ENCODE measurements around the gene DIO3.
"Not testable (repeated sequence)": the region's sequence is repeated elsewhere in the genome, so short reads cannot be mapped to it uniquely, and the experiment has no call there.

Gene DIO3

DNA sequence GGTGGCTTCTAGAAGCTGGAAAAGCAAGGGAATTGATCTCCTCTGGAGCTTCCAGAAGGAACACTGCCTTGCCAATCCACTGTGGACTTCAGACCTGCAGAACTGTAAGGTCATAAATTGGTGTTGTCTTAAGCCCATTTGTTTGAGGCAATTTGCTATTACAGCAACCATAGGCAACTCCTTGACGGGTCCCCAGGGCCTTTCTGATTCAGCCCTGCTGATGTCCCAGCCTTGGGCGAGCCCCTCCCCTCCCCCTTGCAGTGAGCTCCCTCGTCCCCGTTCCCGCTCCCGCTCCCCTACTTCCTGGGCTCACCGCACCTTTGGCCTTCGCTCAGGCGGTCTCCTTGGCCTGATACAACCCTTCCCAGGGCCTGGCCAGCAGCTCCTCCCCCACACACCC is 18.9 kb upstream of the DIO3 start:
- DNase-seq (ENCODE audit: low read depth in 2 of 2), result no peak

DNA sequence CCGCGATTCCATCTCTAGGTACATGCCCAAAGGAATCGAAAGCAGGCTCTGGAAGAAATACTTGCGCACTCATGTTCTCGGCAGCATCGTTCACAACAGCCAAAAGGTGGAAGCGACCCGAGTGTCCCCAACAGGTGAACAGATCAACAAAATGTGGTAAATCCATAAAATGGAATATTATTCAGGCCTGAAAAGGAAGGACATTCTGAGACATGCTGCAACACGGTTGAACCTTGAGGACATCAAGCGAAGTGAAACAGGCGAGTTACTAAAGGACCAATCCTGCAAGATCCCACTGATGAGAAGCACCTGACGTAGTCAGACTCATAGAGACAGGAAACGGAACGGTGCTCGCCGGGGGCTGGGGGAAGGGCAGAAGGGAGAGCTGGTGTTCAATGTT is 17.5 kb upstream of the DIO3 start:
- no peak for DNase-seq (ENCODE audit: low read depth in 2 of 2)

- no peak for DNase-seq (ENCODE audit: low read depth in 2 of 2)
These were observed 16.7 kb upstream of the DIO3 start for GRCh38 chr14:101544550-101544949.

GRCh38 chr14:101546706-101547105 is 14.6 kb upstream of the DIO3 start:
- DNase-seq (ENCODE audit: low read depth in 2 of 2), result no peak

DNA sequence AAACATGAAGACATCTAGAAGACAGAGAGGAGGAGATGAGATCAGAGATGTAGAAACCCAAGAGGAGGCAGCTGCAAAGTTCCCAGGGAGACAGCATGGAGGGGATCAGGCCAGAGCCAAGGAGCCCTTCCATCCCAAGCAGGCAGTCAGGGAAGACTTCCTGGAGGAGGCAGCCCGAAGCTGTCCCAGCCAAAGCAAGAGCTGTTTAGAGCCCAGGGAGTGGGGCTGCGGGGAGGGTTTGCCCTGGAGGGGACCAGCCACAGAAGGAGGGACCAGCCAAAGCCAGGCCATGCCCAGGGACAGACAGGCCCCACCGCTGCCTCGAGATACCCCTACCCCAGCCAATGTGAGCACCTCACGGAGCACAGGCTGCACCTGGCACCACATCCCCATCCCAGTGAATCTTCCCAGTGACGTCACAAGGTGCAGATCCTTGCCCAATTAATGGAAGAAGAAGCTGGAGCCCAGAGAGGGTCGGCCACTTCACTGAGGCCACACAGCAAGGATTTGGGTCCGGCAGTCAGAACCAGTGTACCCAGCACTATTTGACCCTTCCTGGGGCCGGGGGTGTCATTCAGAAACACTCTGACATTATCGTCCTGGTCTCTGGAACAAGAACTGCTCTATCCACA is 14.1 kb upstream of the DIO3 start:
- DNase-seq (ENCODE audit: low read depth in 2 of 2), result no peak

- no peak for DNase-seq (ENCODE audit: low read depth in 2 of 2)
These were observed 13.2 kb upstream of the DIO3 start for GRCh38 chr14:101547961-101548669.

DNA sequence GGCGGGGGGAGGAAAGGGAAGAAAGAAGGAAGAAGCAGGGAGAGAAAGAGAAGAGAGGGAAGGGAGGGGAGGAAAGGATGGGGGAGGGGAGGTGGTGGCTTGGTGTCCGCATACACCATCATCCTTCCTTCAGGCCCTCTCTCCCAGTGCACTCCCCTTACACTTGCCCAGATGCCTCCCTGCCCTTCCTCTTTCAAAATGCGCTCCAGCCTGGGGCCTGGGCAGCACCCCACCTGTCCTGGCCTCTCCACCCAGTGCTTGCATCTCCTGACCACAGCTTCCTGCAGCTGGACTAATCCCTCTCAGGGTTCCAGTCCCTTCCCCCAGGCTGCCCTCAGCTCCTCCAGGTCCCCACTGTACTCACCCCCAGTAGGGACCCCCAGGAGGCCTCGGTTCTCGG is 12.6 kb upstream of the DIO3 start:
- DNase-seq (ENCODE audit: low read depth in 2 of 2), result no peak

DNA sequence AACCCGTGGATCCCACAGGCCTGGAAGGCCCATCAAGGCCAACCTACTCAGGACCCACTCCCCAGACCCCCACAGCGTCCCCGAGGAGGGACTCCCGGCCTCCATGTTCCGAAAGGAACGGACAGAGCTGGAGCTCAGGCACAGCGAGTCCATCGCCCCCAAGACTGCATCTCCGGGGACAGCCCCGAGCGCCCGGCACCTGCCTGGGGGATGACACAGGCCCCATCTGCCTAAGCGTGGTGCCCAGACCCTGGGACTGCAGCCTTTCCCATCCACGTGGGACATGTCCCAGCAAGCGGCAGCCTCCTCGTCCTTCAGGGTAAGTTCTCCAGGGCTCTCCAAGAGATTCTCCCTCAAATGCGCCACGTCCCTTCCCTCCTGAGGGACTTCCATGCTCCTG is 12.1 kb upstream of the DIO3 start:
- DNase-seq (ENCODE audit: low read depth in 2 of 2), result no peak

GRCh38 chr14:101550202-101550912 is 10.9 kb upstream of the DIO3 start:
- not testable (repeated sequence) for DNase-seq (ENCODE audit: low read depth in 2 of 2)

DNA sequence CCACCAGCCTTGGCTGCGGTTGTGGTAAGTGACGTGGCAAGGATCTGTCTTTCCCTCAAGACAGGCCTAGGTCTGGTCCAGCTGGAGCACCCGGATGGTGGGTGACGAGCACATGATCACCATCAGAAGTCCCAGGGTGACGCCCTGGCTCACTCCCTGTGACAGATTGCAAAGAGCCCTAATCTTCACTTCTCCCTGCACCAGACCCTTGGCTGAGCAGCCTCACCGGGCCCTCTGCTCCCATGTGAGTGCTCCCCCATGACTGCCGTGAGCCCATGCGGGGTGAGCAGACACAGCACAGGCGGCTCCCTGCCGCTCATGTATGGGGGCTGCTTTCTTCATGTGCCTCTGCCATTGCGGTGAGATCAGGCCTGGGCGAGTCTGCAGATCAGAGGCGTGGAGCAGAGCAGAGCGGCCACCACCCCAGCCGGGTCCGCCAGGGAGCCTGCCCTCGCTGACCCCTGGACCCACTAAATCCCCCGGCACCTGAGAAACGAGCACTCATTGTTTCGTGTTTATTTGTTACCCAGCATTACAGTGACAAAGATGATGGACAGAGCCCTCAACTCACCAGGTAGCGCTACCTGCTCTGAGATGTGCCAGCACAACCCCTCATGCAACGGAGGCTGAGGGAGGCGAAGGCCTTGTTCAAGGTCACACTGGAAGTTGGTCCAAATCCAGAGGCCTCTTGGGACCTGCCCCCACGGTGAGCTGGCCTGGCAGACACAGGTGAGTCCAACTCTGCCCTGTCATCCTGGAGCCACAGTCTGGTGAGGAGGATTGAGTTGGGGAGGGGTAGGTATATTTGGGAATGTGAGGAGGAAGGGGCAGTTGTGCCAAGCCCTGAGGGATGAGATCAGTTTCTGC is 9.3 kb upstream of the DIO3 start:
- no peak for DNase-seq (ENCODE audit: low read depth in 2 of 2)

DNA sequence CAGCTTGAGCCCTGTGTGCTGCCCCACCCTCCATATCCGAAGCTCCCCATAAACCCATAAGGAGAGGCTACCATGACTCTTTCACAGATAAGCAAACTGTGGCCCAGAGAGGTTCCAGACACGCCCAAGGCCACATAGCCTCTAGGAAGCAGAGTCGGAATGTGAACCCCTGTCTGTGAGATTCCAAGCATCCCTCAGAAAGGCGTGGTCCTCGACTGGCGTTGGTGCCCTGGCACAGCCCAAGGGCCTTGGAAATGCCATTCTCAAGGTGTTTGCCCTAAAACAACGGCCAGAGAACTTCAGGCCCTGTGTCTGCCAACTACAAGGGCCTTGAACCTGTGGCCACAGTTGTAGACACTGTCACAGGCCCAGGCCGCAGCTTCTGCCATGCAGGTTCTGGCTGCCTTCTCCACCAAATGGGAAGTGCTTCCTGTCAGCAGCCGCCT is 8.5 kb upstream of the DIO3 start:
- no peak for DNase-seq (ENCODE audit: low read depth in 2 of 2)

- DNase-seq (ENCODE audit: low read depth in 2 of 2), result no peak
These were observed 7.9 kb upstream of the DIO3 start for GRCh38 chr14:101553393-101553792.

- DNase-seq (ENCODE audit: low read depth in 2 of 2), result no peak
These were observed 7.4 kb upstream of the DIO3 start for GRCh38 chr14:101553931-101554330.

GRCh38 chr14:101554991-101555668 is 6.2 kb upstream of the DIO3 start:
- DNase-seq (ENCODE audit: low read depth in 2 of 2), result no peak

- DNase-seq (ENCODE audit: low read depth in 2 of 2), result not testable (repeated sequence)
These were observed 5.6 kb upstream of the DIO3 start for GRCh38 chr14:101555669-101556043.

GRCh38 chr14:101556131-101556530 is 5.2 kb upstream of the DIO3 start:
- no peak for DNase-seq (ENCODE audit: low read depth in 2 of 2)

- no peak for DNase-seq (ENCODE audit: low read depth in 2 of 2)
These were observed 4.6 kb upstream of the DIO3 start for GRCh38 chr14:101556566-101557320.

DNA sequence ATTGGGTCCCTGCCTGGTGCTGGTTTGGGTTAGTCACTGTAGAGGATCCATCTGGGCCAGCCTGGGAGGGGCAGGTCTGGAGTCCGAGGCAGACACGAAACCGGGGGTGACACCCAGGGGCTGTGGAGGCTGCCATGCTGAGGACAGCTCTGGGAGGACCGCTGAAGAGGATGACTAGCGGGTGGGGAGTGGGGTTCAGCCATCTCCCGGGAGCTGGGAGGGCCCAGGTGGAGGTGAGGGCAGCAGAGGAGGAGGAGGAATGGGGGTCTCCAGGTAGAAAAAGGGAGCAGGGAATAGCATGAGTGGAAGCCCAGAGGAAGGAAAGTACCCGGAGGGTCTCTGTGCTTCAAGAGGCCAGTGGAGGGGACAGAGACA is 4.0 kb upstream of the DIO3 start:
- no peak for DNase-seq (ENCODE audit: low read depth in 2 of 2)

GRCh38 chr14:101557811-101558738 is 3.2 kb upstream of the DIO3 start:
- no peak for DNase-seq (ENCODE audit: low read depth in 2 of 2)

Measured in stimulated activated CD4-positive, alpha-beta T cell treated with anti-CD3 and anti-CD28 coated beads, Interleukin-1b, Interleukin-23, amount 100 ng/mL, for 1 hour (primary cell).